ENCODE results near the gene KCTD1. TPM values are rescaled to one million over a fixed set of nuclear protein-coding genes. Genes with fewer than 3 reads are reported as not detected.

KCTD1 gene
- total RNA-seq, 2 experiments from 2014 or later = 3.4 to 4.2 TPM

DNA sequence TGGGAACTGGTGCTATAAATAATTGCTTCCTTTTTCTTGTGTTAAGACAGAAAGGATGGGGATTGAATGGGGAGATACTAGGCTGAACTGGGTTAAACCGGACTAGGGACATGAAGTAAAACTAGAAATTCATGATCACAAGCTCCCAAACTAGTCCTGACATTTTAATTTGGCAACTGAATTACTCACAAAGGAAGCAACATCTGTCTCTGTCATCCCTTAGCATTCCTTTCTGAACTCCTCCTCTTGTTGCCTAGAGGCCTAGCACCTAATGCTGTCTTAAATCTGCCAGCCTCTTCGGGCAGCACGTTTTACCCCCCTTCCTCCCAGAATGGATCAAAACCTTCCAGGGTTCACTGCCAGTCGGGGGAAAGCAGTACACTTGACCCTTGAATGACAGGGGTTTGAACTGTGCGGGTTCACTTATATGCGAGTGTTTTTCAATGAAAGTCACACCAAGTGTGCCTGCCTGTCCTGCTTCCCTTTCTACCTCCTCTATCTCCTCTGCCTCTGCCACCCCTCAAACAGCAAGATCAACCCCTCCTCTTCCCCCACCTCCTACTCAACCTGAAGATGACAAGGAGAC lies 8.2 kb downstream of the KCTD1 start:
- DNase-seq = no peak
- H3K4me3 Mint-ChIP-seq = no peak overlapping the region
- no peak overlapping the region for H3K27ac Mint-ChIP-seq
- peaks cover 2% of the 10 kb centered on the region for H3K36me3 Mint-ChIP-seq
- no peaks in the 10 kb centered on the region for H3K9me3 Mint-ChIP-seq
- peaks cover 20% of the 10 kb centered on the region for H3K4me1 Mint-ChIP-seq
- no peaks in the 10 kb centered on the region for H3K27me3 Mint-ChIP-seq

DNA sequence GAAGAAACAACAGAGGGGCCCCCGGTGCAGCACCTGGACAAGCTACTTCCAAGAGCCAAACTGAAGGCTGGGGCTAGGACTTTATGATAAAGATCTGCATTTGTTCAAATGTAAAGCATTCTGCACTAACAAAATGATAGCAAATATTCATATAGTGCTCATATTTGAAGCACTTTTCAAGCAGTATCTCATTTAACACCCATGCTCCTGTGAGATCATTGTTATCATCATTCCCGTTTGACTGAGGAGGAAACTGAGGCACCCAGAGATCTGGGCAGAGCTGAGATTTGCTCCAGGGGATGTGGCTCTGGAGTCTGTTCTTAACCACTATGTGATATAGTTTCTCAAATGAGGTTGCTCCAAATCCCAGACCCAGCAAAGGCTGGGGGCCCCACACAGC lies 9.8 kb downstream of the KCTD1 start:
- Mint-ChIP-seq H3K27me3 (no peaks in the 10 kb centered on the region), H3K4me1 (peaks cover 14% of the 10 kb centered on the region), H3K27ac (no peak overlapping the region), H3K36me3 (peaks cover 2% of the 10 kb centered on the region), H3K9me3 (no peaks in the 10 kb centered on the region), H3K4me3 (no peak overlapping the region)
- no peak for DNase-seq

DNA sequence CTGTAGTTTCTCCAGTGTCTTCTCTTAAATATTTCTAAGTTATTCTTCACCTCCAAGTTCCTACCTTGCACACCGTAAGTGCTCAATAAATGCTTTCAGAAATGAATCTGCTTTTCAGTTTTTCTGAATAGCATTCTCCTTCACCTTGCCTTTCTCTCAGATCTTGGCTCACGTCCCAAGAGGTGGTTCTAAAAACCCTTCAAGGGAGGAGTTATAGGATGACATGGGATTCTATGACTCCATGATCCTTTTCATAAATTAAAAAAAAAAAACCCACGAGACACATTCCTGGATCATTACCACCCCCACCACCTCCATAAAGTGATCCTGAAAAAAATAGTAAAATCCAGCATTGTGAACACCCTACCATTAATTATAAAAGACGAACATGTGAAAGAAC lies 11.7 kb downstream of the KCTD1 start:
- H3K27me3 Mint-ChIP-seq = no peaks in the 10 kb centered on the region
- peaks cover 5% of the 10 kb centered on the region for H3K4me1 Mint-ChIP-seq
- H3K4me3 Mint-ChIP-seq = no peak overlapping the region
- H3K36me3 Mint-ChIP-seq = peaks cover 2% of the 10 kb centered on the region
- H3K27ac Mint-ChIP-seq = no peak overlapping the region
- no peaks in the 10 kb centered on the region for H3K9me3 Mint-ChIP-seq
- no peak for DNase-seq

DNA sequence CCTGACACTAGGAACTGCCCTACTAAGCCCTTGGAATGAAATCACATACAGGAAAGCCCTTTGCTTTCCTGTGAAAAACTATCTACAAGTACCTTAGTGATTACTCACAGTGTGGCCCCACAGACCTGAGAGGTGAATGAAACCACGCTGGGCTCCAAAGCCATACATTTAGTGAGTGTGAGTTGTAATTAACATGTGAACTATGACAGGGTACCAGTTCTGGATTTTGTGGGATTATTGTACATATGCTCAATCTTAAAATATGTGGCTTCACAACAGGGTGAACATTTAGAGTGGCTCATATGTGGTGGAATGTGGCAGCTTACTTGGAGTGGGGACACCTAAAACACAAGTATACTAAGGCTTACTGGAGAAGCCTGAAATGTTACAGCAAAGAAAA lies 12.3 kb downstream of the KCTD1 start:
- H3K4me1 Mint-ChIP-seq = peaks cover 5% of the 10 kb centered on the region

DNA sequence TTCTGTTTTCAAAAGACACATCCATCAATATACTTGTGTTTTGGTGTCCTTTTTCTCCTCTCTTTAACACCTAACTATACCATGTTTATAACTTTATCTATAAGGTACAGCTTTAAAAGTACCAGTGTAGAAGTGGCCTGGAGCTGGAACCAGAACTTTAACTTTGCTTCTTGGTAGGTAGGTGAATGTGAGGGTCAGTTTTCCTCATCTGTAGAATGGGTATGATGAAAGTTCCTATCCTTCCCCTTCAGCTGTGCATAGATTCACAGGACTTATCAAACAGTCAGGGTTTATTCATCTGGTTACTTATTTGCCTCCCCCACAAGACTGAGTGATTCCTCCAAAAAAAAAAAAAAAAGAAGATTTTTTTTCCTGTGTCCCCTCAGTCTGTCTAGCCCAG lies 12.7 kb downstream of the KCTD1 start:
- Mint-ChIP-seq H3K4me1 (peaks cover 5% of the 10 kb centered on the region), H3K27me3 (no peaks in the 10 kb centered on the region), H3K36me3 (no peaks in the 10 kb centered on the region), H3K4me3 (no peak overlapping the region), H3K27ac (no peak overlapping the region), H3K9me3 (no peaks in the 10 kb centered on the region)
- no peak for DNase-seq

More for the DNA sequence above, 12.3 kb downstream of the KCTD1 start:
- Mint-ChIP-seq H3K27ac (no peak overlapping the region), H3K9me3 (no peaks in the 10 kb centered on the region), H3K4me3 (no peak overlapping the region), H3K27me3 (no peaks in the 10 kb centered on the region), H3K36me3 (no peaks in the 10 kb centered on the region)
- no peak for DNase-seq

DNA sequence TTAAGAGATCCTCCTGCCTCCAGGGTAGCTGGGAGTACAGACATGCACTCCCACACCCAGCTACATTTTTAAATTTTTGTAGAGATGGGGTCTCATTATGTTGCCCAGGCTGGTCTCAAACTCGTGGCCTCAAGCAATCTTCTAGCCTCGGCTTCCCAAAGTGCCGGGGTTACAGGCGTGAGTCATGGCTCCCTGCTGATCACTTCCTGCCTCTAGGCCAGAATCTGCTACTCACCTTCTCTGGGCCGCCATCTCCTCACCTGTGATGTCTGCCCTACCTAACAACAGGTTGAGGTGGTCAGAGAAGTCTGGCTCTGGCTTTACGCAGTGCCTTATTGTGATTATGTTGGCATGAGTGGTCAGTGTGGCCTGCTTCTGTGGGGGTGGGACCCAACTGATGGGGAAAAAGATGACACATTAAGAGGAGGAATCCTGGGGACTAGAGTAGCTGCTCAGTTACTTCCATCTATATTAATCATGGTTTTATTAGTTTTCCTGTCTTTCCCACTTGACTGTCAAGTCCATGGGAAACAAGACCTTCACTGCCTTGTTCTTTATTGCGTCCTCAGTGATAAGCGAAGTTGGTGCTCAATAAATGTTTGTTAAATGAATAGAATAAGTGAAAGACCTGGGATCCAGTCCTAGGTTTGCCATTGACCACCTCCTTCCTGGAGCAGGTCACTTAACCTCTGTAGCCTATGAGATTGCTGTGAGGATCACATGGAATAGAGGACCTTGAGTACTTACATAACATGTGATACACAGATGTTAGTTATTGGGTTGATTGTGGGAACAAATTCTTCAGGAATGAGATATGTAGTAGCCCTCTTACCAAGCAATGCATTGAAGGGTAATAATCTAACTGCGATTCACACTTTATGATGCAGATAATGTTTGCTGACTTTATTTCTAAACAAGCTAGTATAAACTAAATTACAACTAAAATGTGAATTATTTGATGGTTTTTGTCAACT lies 15.7 kb downstream of the KCTD1 start:
- no peak for DNase-seq
- no peak overlapping the region for H3K27ac Mint-ChIP-seq
- no peak overlapping the region for H3K4me3 Mint-ChIP-seq
- no peaks in the 10 kb centered on the region for H3K36me3 Mint-ChIP-seq
- H3K4me1 Mint-ChIP-seq = peaks cover 2% of the 10 kb centered on the region
- H3K27me3 Mint-ChIP-seq = no peaks in the 10 kb centered on the region
- no peaks in the 10 kb centered on the region for H3K9me3 Mint-ChIP-seq

DNA sequence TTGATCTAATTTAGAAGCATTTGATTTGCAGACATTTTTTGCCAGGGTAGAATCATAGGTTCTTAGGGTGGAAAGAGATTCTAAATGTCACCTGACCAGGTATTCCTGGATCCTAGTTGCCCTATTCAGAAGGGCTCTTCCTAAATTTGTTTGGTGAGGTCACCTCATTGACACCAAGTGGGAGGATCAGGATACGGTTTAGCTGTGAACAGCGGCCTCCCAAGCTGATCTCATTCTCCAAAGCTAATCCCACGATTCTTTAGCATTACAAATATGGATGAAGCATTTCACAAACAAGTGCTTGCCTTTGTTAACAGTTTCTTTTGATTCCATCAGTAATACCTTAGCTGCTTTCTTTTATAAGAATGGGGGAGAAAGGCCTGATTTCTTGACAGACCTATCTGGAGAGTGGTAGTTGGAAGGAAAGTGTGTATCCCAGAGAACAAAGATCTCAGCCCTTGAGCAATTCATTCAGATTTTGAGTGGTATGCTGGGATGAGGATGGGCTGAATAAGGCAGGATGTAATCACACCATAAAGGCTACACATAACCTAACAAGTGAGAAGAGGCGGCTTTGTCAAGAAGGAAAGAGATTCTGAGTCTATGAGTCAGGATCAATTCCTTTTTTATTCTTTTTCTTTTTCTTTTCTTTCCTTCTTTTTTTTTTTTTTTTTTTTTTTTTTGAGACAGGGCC lies 16.6 kb downstream of the KCTD1 start:
- no peaks in the 10 kb centered on the region for H3K9me3 Mint-ChIP-seq
- no peaks in the 10 kb centered on the region for H3K27me3 Mint-ChIP-seq
- DNase-seq = no peak
- no peaks in the 10 kb centered on the region for H3K36me3 Mint-ChIP-seq
- H3K4me1 Mint-ChIP-seq = peaks cover 2% of the 10 kb centered on the region
- H3K27ac Mint-ChIP-seq = no peak overlapping the region
- no peak overlapping the region for H3K4me3 Mint-ChIP-seq

DNA sequence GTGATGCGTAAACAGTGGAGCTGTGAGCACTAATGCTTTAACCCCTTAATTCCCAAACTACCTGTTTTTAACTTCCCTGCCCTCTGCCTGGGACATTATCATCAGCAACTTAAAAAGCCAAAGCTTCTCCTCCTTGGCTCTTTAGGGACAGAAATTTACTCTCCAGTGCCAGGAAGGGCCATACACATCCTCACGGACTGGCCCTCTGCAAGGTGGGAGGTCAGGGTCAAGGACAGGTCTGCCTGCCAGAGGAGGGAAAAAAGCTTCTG lies 21.5 kb downstream of the KCTD1 start:
- H3K27ac Mint-ChIP-seq = no peak overlapping the region
- no peak overlapping the region for H3K4me3 Mint-ChIP-seq
- DNase-seq = no peak
- no peaks in the 10 kb centered on the region for H3K27me3 Mint-ChIP-seq
- no peaks in the 10 kb centered on the region for H3K9me3 Mint-ChIP-seq
- H3K4me1 Mint-ChIP-seq = no peaks in the 10 kb centered on the region
- H3K36me3 Mint-ChIP-seq = no peaks in the 10 kb centered on the region

DNA sequence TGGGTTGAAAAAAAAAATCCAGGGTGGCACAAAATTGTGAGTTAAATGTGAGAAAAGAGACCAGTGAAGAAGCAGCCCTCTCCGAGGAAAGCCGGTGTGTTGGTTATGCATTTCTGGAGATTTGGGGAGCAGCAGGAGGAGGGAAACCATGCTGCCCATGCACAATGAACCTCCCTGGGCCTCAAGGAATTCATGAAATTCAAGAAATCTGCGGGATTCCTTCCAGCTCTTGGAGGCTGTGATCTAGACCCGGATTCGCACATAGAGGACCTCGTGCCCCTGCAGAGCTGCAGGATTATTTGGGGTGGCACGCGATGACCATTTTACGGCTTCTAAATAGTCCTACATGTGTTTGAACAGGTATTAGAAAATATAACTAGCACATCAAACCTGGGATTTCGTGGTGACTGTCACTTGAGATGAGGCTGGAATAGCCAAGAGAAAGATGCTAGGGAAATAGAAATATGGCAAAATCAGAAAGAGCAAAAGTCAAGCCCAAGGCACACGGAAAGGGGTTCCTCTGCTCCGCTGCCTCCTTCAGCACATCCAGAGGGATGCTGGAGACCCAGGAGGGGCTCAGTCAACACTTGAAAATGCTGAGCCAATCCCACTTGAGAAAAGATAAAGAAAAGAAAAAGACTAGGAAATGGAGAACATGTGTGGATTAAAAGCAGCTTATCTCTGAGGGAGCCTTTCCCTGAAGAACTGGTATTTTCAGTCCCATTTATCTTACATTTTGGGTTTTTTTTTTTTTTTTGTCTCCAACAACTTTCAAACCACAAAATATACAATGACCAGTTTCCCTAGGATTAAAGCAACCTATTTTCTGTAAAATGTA lies 22.0 kb downstream of the KCTD1 start:
- H3K27ac Mint-ChIP-seq = no peak overlapping the region
- no peak for DNase-seq
- no peaks in the 10 kb centered on the region for H3K36me3 Mint-ChIP-seq
- no peaks in the 10 kb centered on the region for H3K27me3 Mint-ChIP-seq
- no peak overlapping the region for H3K4me3 Mint-ChIP-seq
- no peaks in the 10 kb centered on the region for H3K9me3 Mint-ChIP-seq
- no peaks in the 10 kb centered on the region for H3K4me1 Mint-ChIP-seq

DNA sequence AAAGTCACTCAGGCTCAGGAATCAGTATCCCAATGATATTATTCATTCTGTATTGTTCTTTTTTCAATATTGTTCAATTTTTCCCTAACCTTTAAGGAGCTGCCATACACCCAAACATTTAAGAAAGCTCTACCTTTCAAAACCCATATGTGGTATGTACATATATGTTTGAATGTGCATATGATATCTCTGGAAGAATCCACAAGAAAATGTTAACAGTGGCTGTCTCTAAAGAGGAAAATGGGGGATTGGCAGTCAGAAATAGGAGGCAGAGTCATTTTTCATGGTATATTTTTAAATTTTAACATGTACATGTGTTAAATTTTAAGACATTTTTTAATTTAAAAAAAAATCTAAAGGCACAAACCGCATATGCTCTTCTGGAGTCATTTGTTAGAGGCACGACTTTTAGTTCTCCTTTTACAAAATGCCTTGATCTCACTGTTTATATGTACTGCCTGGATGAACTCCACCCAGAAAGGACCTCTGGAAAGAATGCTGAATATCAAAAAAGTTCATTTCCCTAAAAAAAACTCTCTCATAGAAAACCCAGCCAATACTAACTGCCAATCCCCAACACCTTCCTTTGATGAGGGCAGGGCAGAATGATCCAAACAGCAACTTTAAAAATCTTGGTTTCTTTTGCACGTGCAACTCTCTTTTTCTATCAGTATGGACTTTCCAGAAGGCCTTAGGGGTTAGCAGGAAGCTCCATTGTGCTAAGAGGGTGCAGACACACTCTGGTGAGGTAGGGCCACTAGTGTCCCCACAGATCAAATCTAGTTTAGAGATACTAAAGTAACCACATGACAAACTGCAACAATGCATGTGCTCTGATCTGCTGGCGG lies 23.6 kb downstream of the KCTD1 start:
- Mint-ChIP-seq H3K9me3 (no peaks in the 10 kb centered on the region), H3K4me3 (no peak overlapping the region), H3K27ac (no peak overlapping the region), H3K4me1 (no peaks in the 10 kb centered on the region), H3K27me3 (no peaks in the 10 kb centered on the region), H3K36me3 (no peaks in the 10 kb centered on the region)
- DNase-seq = no peak

DNA sequence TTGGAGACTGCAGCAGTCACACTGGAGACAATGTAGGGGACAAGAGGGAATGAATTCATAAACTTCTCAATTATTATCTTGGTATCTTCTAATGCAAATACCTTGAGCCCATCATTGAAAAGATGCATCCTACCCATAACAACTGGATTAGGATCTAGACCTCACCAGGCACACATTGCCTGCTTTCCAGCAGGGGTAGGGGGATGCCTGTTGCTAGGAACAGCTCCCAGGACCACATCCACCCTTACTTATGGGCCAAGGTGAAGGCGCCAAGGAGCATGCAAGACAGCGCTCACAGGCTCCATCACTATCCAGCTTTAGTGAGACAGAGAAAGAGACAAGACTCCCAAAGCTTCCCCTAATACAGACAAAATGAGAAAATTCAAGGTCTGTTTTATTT lies 24.4 kb downstream of the KCTD1 start:
- Mint-ChIP-seq H3K27me3 (no peaks in the 10 kb centered on the region), H3K9me3 (no peaks in the 10 kb centered on the region), H3K4me3 (no peak overlapping the region), H3K4me1 (no peaks in the 10 kb centered on the region), H3K27ac (no peak overlapping the region), H3K36me3 (no peaks in the 10 kb centered on the region)
- DNase-seq = no peak

DNA sequence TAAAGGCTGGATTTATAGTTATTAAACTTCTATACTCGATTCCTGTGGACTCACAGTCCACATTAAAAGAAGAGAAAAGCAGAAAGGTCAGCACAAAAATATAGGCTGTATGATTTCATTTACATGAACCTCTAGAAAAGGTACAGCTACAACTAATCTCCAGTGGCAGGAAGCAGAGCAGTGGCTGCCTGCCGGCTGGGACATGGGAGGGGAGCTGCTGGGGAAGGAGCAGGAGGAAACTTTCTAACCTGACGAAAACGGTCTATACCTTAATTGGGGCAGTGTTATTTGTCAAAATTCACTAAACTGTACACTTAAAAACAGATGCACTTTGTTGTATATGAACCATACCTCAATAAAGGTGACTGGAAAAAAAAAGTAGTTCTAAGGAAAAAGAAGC lies 26.7 kb downstream of the KCTD1 start:
- Mint-ChIP-seq H3K9me3 (no peaks in the 10 kb centered on the region), H3K27me3 (no peaks in the 10 kb centered on the region), H3K4me1 (no peaks in the 10 kb centered on the region), H3K4me3 (no peak overlapping the region), H3K27ac (no peak overlapping the region), H3K36me3 (no peaks in the 10 kb centered on the region)
- DNase-seq = no peak

DNA sequence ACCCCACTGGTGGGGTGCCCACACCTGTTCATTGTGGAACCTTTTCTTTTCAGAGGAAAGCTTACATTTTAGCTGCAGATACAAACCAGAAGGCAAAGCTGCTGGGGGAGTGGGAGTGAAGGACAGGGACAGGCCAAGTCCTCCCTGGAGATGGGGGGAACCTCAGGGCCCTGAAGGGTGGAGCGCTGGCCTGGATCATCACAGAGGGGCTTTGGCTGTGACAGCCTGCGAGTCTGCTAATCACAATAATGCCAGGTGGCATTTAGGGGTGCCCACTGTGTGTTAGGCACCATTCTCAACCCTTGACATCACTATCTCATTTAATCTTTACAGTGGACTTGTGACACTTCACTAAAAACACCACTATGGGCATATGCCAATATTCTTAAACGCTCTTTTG lies 27.4 kb downstream of the KCTD1 start:
- Mint-ChIP-seq H3K9me3 (no peaks in the 10 kb centered on the region), H3K4me3 (no peak overlapping the region), H3K27me3 (no peaks in the 10 kb centered on the region), H3K27ac (no peak overlapping the region), H3K4me1 (no peaks in the 10 kb centered on the region), H3K36me3 (no peaks in the 10 kb centered on the region)
- DNase-seq = no peak

DNA sequence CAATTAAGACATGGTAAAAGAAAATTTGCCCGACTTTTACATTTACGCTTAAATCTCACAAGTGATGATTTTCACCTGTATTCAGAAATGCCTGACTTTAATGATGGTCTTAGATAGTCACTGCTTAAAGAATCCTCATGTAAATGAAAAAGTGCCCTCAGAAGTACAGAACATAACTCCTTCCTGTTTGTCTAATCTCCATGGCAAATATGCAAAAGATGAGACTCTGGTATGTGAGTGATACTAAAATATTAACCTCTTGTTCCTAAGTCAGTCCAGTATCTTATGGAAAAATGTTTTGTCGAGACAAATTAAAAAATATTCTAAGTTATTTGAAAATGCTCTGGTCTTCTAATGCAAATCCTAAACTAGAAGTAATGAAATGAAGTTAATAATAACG lies 29.2 kb downstream of the KCTD1 start:
- DNase-seq = no peak
- Mint-ChIP-seq H3K4me3 (no peak overlapping the region), H3K4me1 (no peaks in the 10 kb centered on the region), H3K36me3 (no peaks in the 10 kb centered on the region), H3K27me3 (no peaks in the 10 kb centered on the region), H3K27ac (no peak overlapping the region), H3K9me3 (no peaks in the 10 kb centered on the region)

Measured in activated naive CD8-positive, alpha-beta T cell treated with anti-CD3 and anti-CD28 coated beads for 36 hours (primary cell).